ENCODE measurements around the gene ZNF280B.

DNA sequence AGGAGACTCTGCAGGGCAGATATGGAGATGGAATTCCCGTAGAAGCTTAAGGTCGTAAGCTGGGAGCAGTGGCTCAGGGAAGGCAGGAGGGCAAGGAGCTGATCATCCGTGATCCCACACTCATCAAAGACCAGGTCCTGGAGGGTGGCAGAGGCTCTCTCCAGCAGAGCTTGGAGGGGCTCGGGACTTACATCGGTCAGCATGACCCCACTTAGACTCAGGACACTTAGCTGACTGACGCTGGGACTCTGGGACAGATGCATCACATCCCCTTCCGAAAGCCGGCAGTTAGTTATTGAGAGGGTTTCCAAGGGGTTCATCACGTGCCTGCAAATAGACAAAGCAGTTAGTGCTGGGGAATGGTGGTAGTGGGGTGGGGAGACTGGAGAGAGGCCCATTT, 39.8 kb upstream of the ZNF280B start:
- TF ChIP-seq, protein P1, sequence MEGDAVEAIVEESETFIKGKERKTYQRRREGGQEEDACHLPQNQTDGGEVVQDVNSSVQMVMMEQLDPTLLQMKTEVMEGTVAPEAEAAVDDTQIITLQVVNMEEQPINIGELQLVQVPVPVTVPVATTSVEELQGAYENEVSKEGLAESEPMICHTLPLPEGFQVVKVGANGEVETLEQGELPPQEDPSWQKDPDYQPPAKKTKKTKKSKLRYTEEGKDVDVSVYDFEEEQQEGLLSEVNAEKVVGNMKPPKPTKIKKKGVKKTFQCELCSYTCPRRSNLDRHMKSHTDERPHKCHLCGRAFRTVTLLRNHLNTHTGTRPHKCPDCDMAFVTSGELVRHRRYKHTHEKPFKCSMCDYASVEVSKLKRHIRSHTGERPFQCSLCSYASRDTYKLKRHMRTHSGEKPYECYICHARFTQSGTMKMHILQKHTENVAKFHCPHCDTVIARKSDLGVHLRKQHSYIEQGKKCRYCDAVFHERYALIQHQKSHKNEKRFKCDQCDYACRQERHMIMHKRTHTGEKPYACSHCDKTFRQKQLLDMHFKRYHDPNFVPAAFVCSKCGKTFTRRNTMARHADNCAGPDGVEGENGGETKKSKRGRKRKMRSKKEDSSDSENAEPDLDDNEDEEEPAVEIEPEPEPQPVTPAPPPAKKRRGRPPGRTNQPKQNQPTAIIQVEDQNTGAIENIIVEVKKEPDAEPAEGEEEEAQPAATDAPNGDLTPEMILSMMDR (optimal IDR thresholded peaks at IDR 0.05 in 1 of 3, IDR thresholded peaks at IDR 0.05 in 1 of 3, conservative IDR thresholded peaks at IDR 0.05 in 1 of 3; ENCODE audit: extremely low read depth in 1 of 3, insufficient read depth in 2 of 3, low read length in 3 of 3): no peak
- TF ChIP-seq EZH2 (IDR thresholded peaks at IDR 0.05; ENCODE audit: low read length): no peak

Measured in keratinocyte (primary cell).